Neural progenitor cell (in vitro differentiated cells): ENCODE data around the gene MTG2. TPM values are rescaled to one million over a fixed set of nuclear protein-coding genes. Genes with fewer than 3 reads are reported as not detected.

Experiments
- DNase-seq: peaks from one replicate; pipeline ENCODE4 v3.0.0-alpha.2; 2016; ENCODE audit warnings: low spot score
- H2AFZ ChIP-seq: fragments of 200-600 bp; sonication (generic); replicated peaks from 2 replicates; pipeline ENCODE4 v1.6.1; 2016; ENCODE audit warnings: antibody characterized with exemption
- H3F3A ChIP-seq: fragments of 200-600 bp; sonication (generic); 2 replicates; pipeline ENCODE4 v1.6.1; 2016; ENCODE audit warnings: antibody characterized with exemption, low read depth
- H3K27ac ChIP-seq: fragments of 200-600 bp; sonication (generic); 2 replicates; pipeline ENCODE4 v1.5.1; 2016; ENCODE audit warnings: mild to moderate bottlenecking
- H3K27me3 ChIP-seq: fragments of 200-600 bp; sonication (generic); 2 replicates; pipeline ENCODE4 v1.6.1; 2016; ENCODE audit warnings: mild to moderate bottlenecking, moderate library complexity
- H3K36me3 ChIP-seq: fragments of 200-600 bp; sonication (generic); 2 replicates; pipeline ENCODE4 v1.5.1; 2016
- H3K4me1 ChIP-seq: fragments of 200-600 bp; sonication (generic); 2 replicates; pipeline ENCODE4 v1.6.1; 2016; ENCODE audit warnings: mixed run types
- H3K4me2 ChIP-seq: fragments of 200-600 bp; sonication (generic); 2 replicates; pipeline ENCODE4 v1.6.1; 2016
- H3K4me3 ChIP-seq: fragments of 200-600 bp; sonication (generic); 2 replicates; pipeline ENCODE4 v1.5.1; 2016
- H3K79me2 ChIP-seq: fragments of 200-600 bp; sonication (generic); 2 replicates; pipeline ENCODE4 v1.6.1; 2016; ENCODE audit warnings: low read depth
- H3K9ac ChIP-seq: fragments of 200-600 bp; sonication (generic); 2 replicates; pipeline ENCODE4 v1.6.1; 2016
- H3K9me3 ChIP-seq: fragments of 200-600 bp; sonication (generic); 2 replicates; pipeline ENCODE4 v1.5.1; 2016; ENCODE audit warnings: low read depth
- H4K20me1 ChIP-seq: fragments of 200-600 bp; sonication (generic); 2 replicates; pipeline ENCODE4 v1.6.1; 2016; ENCODE audit warnings: low read depth
- H3K27ac Mint-ChIP-seq: 3 replicates; pipeline ENCODE4 v1.8.0; 2021; ENCODE audit warnings: mixed read lengths
- H3K27me3 Mint-ChIP-seq: 2 replicates; pipeline ENCODE4 v1.8.0; 2022; ENCODE audit warnings: low read depth, mild to moderate bottlenecking, inconsistent platforms, moderate library complexity, mixed read lengths; ENCODE audit not compliant: insufficient read depth
- H3K36me3 Mint-ChIP-seq: 3 replicates; pipeline ENCODE4 v1.8.0; 2021; ENCODE audit warnings: mixed read lengths
- H3K4me1 Mint-ChIP-seq: 3 replicates; pipeline ENCODE4 v1.8.0; 2021; ENCODE audit warnings: mixed read lengths
- H3K4me3 Mint-ChIP-seq: 3 replicates; pipeline ENCODE4 v1.8.0; 2021; ENCODE audit warnings: mild to moderate bottlenecking, moderate library complexity, mixed read lengths
- H3K9me3 Mint-ChIP-seq: 3 replicates; pipeline ENCODE4 v1.8.0; 2020; ENCODE audit warnings: mixed read lengths
- CTCF ChIP-seq: fragments of 200-600 bp; sonication (generic); IDR thresholded peaks from 2 replicates; pipeline ENCODE4 v1.5.1; 2017; ENCODE audit warnings: antibody characterized with exemption, mild to moderate bottlenecking
- EZH2 ChIP-seq: fragments of 200-600 bp; sonication (generic); IDR thresholded peaks from 2 replicates; pipeline ENCODE4 v1.6.1; 2017; ENCODE audit warnings: antibody characterized with exemption, mild to moderate bottlenecking, moderate library complexity
- EZH2phosphoT487 ChIP-seq: fragments of 200-600 bp; sonication (generic); IDR thresholded peaks from 2 replicates; pipeline ENCODE4 v1.6.1; 2017; ENCODE audit warnings: antibody characterized with exemption
- total RNA-seq: library from RNA; depleted of rRNA; stranded (reverse); fragments of >200 nt; gene quantifications from 2 replicates; pipeline ENCODE4 v1.2.3, GENCODE V29; 2015; ENCODE audit warnings: low replicate concordance

The MTG2 gene
- total RNA-seq, 1 donor from 2014 or later = 16.2 TPM

- Mint-ChIP-seq H3K36me3 (peaks cover 15% of the 10 kb centered on the region), H3K4me1 (no peaks in the 10 kb centered on the region), H3K9me3 (no peaks in the 10 kb centered on the region), H3K4me3 (no peak overlapping the region), H3K27me3 (no peaks in the 10 kb centered on the region), H3K27ac (no peak overlapping the region)
- Histone ChIP-seq H3K27me3 (no peaks in the 10 kb centered on the region), H4K20me1 (peaks cover 6% of the 10 kb centered on the region), H3K9ac (no peak overlapping the region), H3K9me3 (no peaks in the 10 kb centered on the region), H3K36me3 (no peaks in the 10 kb centered on the region), H3F3A (no peaks in the 10 kb centered on the region), H3K4me1 (no peaks in the 10 kb centered on the region), H2AFZ (no peak overlapping the region), H3K4me2 (no peak overlapping the region), H3K4me3 (no peak overlapping the region), H3K79me2 (no peaks in the 10 kb centered on the region), H3K27ac (no peak overlapping the region)
- TF ChIP-seq CTCF (no peak), EZH2 (no peak), EZH2phosphoT487 (no peak)
- DNase-seq = no peak
Measured at GRCh38 chr20:62196286-62196685, 13.5 kb downstream of the MTG2 start.

DNA sequence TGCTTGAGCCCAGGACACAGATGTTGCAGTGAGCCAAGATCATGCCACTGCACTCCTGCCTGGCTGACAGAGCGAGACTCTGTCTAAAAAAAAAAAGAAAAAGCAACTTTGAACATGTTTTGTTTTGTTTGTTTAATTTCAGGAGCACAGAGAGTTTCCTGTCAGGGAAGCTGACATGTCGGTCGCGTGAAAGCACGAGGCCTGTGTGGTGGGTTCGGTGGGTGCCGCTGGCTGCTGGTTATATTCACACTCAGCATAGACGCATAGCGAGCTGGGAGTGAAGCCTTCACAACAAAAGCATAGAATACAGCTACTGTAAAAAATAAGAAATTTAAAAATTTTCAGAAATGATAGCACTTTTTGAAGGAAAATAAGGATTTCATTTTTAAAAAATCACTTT is 14.5 kb downstream of the MTG2 start:
- Mint-ChIP-seq H3K36me3 (peaks cover 18% of the 10 kb centered on the region), H3K9me3 (no peaks in the 10 kb centered on the region), H3K4me1 (no peaks in the 10 kb centered on the region), H3K27ac (no peak overlapping the region), H3K27me3 (no peaks in the 10 kb centered on the region), H3K4me3 (no peak overlapping the region)
- H3K27ac ChIP-seq = no peak overlapping the region
- no peaks in the 10 kb centered on the region for H3K79me2 ChIP-seq
- H3K4me2 ChIP-seq = no peak overlapping the region
- no peaks in the 10 kb centered on the region for H3F3A ChIP-seq
- H3K9me3 ChIP-seq = no peaks in the 10 kb centered on the region
- DNase-seq = no peak
- H3K9ac ChIP-seq = no peak overlapping the region
- H2AFZ ChIP-seq = no peak overlapping the region
- no peaks in the 10 kb centered on the region for H3K27me3 ChIP-seq
- peaks cover 6% of the 10 kb centered on the region for H4K20me1 ChIP-seq
- H3K4me1 ChIP-seq = no peaks in the 10 kb centered on the region
- TF ChIP-seq CTCF (no peak), EZH2 (no peak), EZH2phosphoT487 (no peak)
- H3K4me3 ChIP-seq = no peak overlapping the region
- H3K36me3 ChIP-seq = no peaks in the 10 kb centered on the region

DNA sequence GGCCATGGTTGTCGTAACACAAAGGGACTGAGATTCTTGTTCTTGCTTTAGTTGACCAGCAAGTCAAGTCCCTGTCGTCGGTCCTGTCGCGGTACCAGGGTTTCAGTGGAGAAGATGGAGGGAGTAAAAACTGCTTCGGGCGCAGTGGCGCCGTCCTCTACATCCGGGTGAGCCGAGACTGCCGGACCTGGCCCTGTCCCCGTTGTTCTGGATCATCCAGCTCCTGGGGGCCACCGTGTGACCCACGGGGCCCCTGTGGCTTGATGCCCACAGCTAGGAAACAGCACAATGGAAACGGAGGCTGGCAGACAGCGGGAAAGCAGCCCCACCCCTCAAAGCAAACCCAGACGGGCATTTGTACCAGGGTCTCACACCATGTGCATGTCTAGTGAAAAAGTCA is 15.0 kb downstream of the MTG2 start:
- Histone ChIP-seq H3K27me3 (no peaks in the 10 kb centered on the region), H3K4me3 (no peak overlapping the region), H2AFZ (no peak overlapping the region), H4K20me1 (peaks cover 6% of the 10 kb centered on the region), H3K9me3 (no peaks in the 10 kb centered on the region), H3K36me3 (no peaks in the 10 kb centered on the region), H3K9ac (no peak overlapping the region), H3F3A (no peaks in the 10 kb centered on the region), H3K4me2 (no peak overlapping the region), H3K79me2 (no peaks in the 10 kb centered on the region), H3K4me1 (no peaks in the 10 kb centered on the region), H3K27ac (no peak overlapping the region)
- Mint-ChIP-seq H3K27me3 (no peaks in the 10 kb centered on the region), H3K27ac (no peak overlapping the region), H3K4me3 (no peak overlapping the region), H3K4me1 (no peaks in the 10 kb centered on the region), H3K9me3 (no peaks in the 10 kb centered on the region), H3K36me3 (peaks cover 18% of the 10 kb centered on the region)
- no peak for DNase-seq
- no peak for TF ChIP-seq EZH2phosphoT487
- TF ChIP-seq EZH2 = no peak

GRCh38 chr20:62198496-62198895 is 15.7 kb downstream of the MTG2 start:
- Mint-ChIP-seq H3K4me1 (no peaks in the 10 kb centered on the region), H3K9me3 (no peaks in the 10 kb centered on the region), H3K27ac (no peak overlapping the region), H3K4me3 (no peak overlapping the region), H3K27me3 (no peaks in the 10 kb centered on the region), H3K36me3 (peaks cover 19% of the 10 kb centered on the region)
- H3K27ac ChIP-seq = no peak overlapping the region
- no peak overlapping the region for H3K9ac ChIP-seq
- H3F3A ChIP-seq = no peaks in the 10 kb centered on the region
- no peak for DNase-seq
- H3K36me3 ChIP-seq = no peaks in the 10 kb centered on the region
- TF ChIP-seq EZH2 (no peak), EZH2phosphoT487 (no peak), CTCF (no peak)
- H2AFZ ChIP-seq = no peak overlapping the region
- no peaks in the 10 kb centered on the region for H3K79me2 ChIP-seq
- no peaks in the 10 kb centered on the region for H3K27me3 ChIP-seq
- H3K4me3 ChIP-seq = no peak overlapping the region
- no peaks in the 10 kb centered on the region for H3K9me3 ChIP-seq
- no peak overlapping the region for H3K4me2 ChIP-seq
- no peaks in the 10 kb centered on the region for H3K4me1 ChIP-seq
- H4K20me1 ChIP-seq = peaks cover 6% of the 10 kb centered on the region
